ENCODE measurements around the gene CRPPA.

DNA sequence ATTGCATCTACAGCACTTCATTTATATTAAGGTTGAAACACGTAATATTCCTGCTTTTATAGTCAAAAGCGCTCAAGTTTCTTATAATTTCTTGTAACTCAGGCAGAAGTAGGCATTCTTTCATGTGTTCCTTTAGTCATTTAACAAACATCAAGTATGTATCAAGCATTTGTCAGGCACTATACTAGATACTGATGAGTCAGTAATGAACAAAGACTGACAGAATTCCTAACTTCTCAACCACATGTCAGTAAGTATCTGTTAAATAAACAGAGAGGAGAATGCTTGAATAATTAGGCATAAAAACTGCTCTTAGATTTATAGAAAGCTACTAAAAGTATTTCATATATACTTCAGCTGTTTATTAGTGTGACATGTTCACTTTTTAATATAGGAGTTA lies 9.9 kb downstream of the CRPPA start:
- TF ChIP-seq CTCF (IDR thresholded peaks at IDR 0.05; ENCODE audit: insufficient read depth, low read depth, low read length) (no peak), EZH2 (IDR thresholded peaks at IDR 0.05; ENCODE audit: insufficient read depth, low read length) (no peak)
